Stromal cell of bone marrow (primary cell): Measurements from ENCODE around the gene PDILT.
"Not testable (repeated sequence)": the region's sequence is repeated elsewhere in the genome, so short reads cannot be mapped to it uniquely, and the experiment has no call there.

Experiments
- DNase-seq: peaks from one replicate; pipeline ENCODE4 v3.0.0-alpha.2; 2012; ENCODE audit warnings: low read depth

Gene PDILT

GRCh38 chr16:20321051-20321450 is 83.5 kb downstream of the PDILT start:
- DNase-seq = not testable (repeated sequence)

- no peak for DNase-seq
Measured at GRCh38 chr16:20320592-20320991, 83.9 kb downstream of the PDILT start.

- no peak for DNase-seq
Measured at GRCh38 chr16:20320178-20320577, 84.4 kb downstream of the PDILT start.

- DNase-seq = no peak
Measured at GRCh38 chr16:20319406-20319805, 85.1 kb downstream of the PDILT start.

- no peak for DNase-seq
Measured at GRCh38 chr16:20318437-20318836, 86.1 kb downstream of the PDILT start.

GRCh38 chr16:20318006-20318405 is 86.5 kb downstream of the PDILT start:
- DNase-seq = no peak

- DNase-seq = no peak
Measured at GRCh38 chr16:20317117-20317516, 87.4 kb downstream of the PDILT start.

- DNase-seq = no peak
Measured at GRCh38 chr16:20316715-20317114, 87.8 kb downstream of the PDILT start.

- no peak for DNase-seq
Measured at GRCh38 chr16:20315764-20316163, 88.8 kb downstream of the PDILT start.

GRCh38 chr16:20314575-20314974 is 90.0 kb downstream of the PDILT start:
- no peak for DNase-seq

GRCh38 chr16:20313741-20314140 is 90.8 kb downstream of the PDILT start:
- DNase-seq = no peak

GRCh38 chr16:20312536-20313095 is 91.9 kb downstream of the PDILT start:
- DNase-seq = not testable (repeated sequence)

GRCh38 chr16:20311548-20311947 is 93.0 kb downstream of the PDILT start:
- DNase-seq = no peak

- no peak for DNase-seq
Measured at GRCh38 chr16:20310421-20311395, 93.8 kb downstream of the PDILT start.

GRCh38 chr16:20309786-20310185 is 94.8 kb downstream of the PDILT start:
- no peak for DNase-seq
